ENCODE measurements around the gene ICAM2.
"Not testable (repeated sequence)": the region's sequence is repeated elsewhere in the genome, so short reads cannot be mapped to it uniquely, and the experiment has no call there.

Gene ICAM2

GRCh38 chr17:64009571-64010402 lies 10.6 kb downstream of the ICAM2 start:
- DNase-seq (ENCODE audit: low read depth): no peak

- no peak for DNase-seq (ENCODE audit: low read depth)
Measured at GRCh38 chr17:64008830-64009229, 11.6 kb downstream of the ICAM2 start.

- no peak for DNase-seq (ENCODE audit: low read depth)
Measured at GRCh38 chr17:64008346-64008745, 12.1 kb downstream of the ICAM2 start.

GRCh38 chr17:64007838-64008282 lies 12.6 kb downstream of the ICAM2 start:
- DNase-seq (ENCODE audit: low read depth): no peak

GRCh38 chr17:64007089-64007837 lies 13.2 kb downstream of the ICAM2 start:
- not testable (repeated sequence) for DNase-seq (ENCODE audit: low read depth)

GRCh38 chr17:64006361-64007088 lies 13.9 kb downstream of the ICAM2 start:
- DNase-seq (ENCODE audit: low read depth): no peak

GRCh38 chr17:64005734-64006167 lies 14.7 kb downstream of the ICAM2 start:
- DNase-seq (ENCODE audit: low read depth): no peak

- no peak for DNase-seq (ENCODE audit: low read depth)
Measured at GRCh38 chr17:64004903-64005733, 15.3 kb downstream of the ICAM2 start.

- DNase-seq (ENCODE audit: low read depth): no peak
Measured at GRCh38 chr17:64004218-64004770, 16.1 kb downstream of the ICAM2 start.

- DNase-seq (ENCODE audit: low read depth): no peak
Measured at GRCh38 chr17:64003526-64004121, 16.8 kb downstream of the ICAM2 start.

GRCh38 chr17:64002658-64003525 lies 17.5 kb downstream of the ICAM2 start:
- DNase-seq (ENCODE audit: low read depth): no peak

GRCh38 chr17:64001763-64002529 lies 18.5 kb downstream of the ICAM2 start:
- no peak for DNase-seq (ENCODE audit: low read depth)

- no peak for DNase-seq (ENCODE audit: low read depth)
Measured at GRCh38 chr17:64001091-64001579, 19.3 kb downstream of the ICAM2 start.

- DNase-seq (ENCODE audit: low read depth): no peak
Measured at GRCh38 chr17:63999680-64000531, 20.5 kb downstream of the ICAM2 start.

GRCh38 chr17:63998721-63999679 lies 21.4 kb downstream of the ICAM2 start:
- DNase-seq (ENCODE audit: low read depth): no peak

GRCh38 chr17:63998050-63998720 lies 22.2 kb downstream of the ICAM2 start, which contains the start of gene PRR29:
Gene PRR29, plus strand, starts transcription at chr17:63998351. Its CDS starts 14 bp downstream, at chr17:63998365.
- DNase-seq (ENCODE audit: low read depth): peak; percentile 56

All from stimulated activated CD8-positive, alpha-beta memory T cell treated with anti-CD3 and anti-CD28 coated beads, Interleukin-4, amount 100 ng/mL, for 24 hours (primary cell).